ENCODE results near the gene DBF4.
"Not testable (repeated sequence)": the region's sequence is repeated elsewhere in the genome, so short reads cannot be mapped to it uniquely, and the experiment has no call there.

DBF4 gene

GRCh38 chr7:87885018-87885417 lies 8.7 kb downstream of the DBF4 start:
- no peak for DNase-seq

- peak; percentile 0 for DNase-seq
These were observed 10.6 kb downstream of the DBF4 start for GRCh38 chr7:87886875-87887274.

GRCh38 chr7:87895363-87895762 lies 19.1 kb downstream of the DBF4 start:
- DNase-seq: no peak

GRCh38 chr7:87899255-87899654 lies 23.0 kb downstream of the DBF4 start:
- no peak for DNase-seq

GRCh38 chr7:87907136-87907906 lies 31.0 kb downstream of the DBF4 start:
- not testable (repeated sequence) for DNase-seq

- DNase-seq: not testable (repeated sequence)
These were observed 32.5 kb downstream of the DBF4 start for GRCh38 chr7:87908814-87909213.

- no peak for DNase-seq
These were observed 35.8 kb downstream of the DBF4 start for GRCh38 chr7:87912121-87912520.

GRCh38 chr7:87918740-87919139 lies 42.4 kb downstream of the DBF4 start:
- no peak for DNase-seq

- no peak for DNase-seq
These were observed 43.6 kb downstream of the DBF4 start for GRCh38 chr7:87919875-87920274.

GRCh38 chr7:87920578-87920977 lies 44.3 kb downstream of the DBF4 start:
- DNase-seq: no peak

- DNase-seq: peak; percentile 21
These were observed 46.6 kb downstream of the DBF4 start for GRCh38 chr7:87922759-87923395.

GRCh38 chr7:87926581-87927461 lies 50.5 kb downstream of the DBF4 start:
- peak; percentile 80 for DNase-seq

GRCh38 chr7:87933605-87933952 lies 57.3 kb downstream of the DBF4 start:
- no peak for DNase-seq

- peak; percentile 96 for DNase-seq
These were observed 57.8 kb downstream of the DBF4 start, which contains the start of gene ADAM22 for GRCh38 chr7:87933953-87934698. TSS of gene ADAM22 (plus strand) at chr7:87934251. CDS start at chr7:87934466, 215 bp downstream.

GRCh38 chr7:87934699-87935383 lies 58.5 kb downstream of the DBF4 start:
- peak; percentile 65 for DNase-seq

GRCh38 chr7:87935384-87935706 lies 59.1 kb downstream of the DBF4 start:
- DNase-seq: no peak

GRCh38 chr7:87941138-87941537 lies 64.8 kb downstream of the DBF4 start:
- no peak for DNase-seq

GRCh38 chr7:87944547-87944946 lies 68.3 kb downstream of the DBF4 start:
- no peak for DNase-seq

- not testable (repeated sequence) for DNase-seq
These were observed 69.6 kb downstream of the DBF4 start for GRCh38 chr7:87945926-87946325.

- DNase-seq: no peak
These were observed 72.1 kb downstream of the DBF4 start for GRCh38 chr7:87948371-87948770.
